Right lobe of liver (tissue), 4 donors: ENCODE data around the gene IGF2R.

Experiments used
- POLR2A ChIP-seq: fragments of 450-650 bp; IDR thresholded peaks from one replicate; pipeline ENCODE4 v1.6.1; 2017; ENCODE audit warnings: antibody characterized with exemption, mild to moderate bottlenecking
- TF ChIP-seq, protein P1 (sequence below), 4 donors: fragments of 200-600 bp in 3 of 4; fragments of 450-650 bp in 1 of 4; IDR thresholded peaks; one replicate each; pipeline versions ENCODE4 v1.5.1 to v1.8.0; 2016 to 2022; ENCODE audit warnings: antibody characterized with exemption in 4 of 4, mild to moderate bottlenecking in 2 of 4
- donor health status: DM: no; HTN: no; CAD: no.
- donor health status: DM: no; HTN: no; CAD: no.
- donor health status: DM: no; HTN: yes; CAD: no.

- TF ChIP-seq, protein P1, sequence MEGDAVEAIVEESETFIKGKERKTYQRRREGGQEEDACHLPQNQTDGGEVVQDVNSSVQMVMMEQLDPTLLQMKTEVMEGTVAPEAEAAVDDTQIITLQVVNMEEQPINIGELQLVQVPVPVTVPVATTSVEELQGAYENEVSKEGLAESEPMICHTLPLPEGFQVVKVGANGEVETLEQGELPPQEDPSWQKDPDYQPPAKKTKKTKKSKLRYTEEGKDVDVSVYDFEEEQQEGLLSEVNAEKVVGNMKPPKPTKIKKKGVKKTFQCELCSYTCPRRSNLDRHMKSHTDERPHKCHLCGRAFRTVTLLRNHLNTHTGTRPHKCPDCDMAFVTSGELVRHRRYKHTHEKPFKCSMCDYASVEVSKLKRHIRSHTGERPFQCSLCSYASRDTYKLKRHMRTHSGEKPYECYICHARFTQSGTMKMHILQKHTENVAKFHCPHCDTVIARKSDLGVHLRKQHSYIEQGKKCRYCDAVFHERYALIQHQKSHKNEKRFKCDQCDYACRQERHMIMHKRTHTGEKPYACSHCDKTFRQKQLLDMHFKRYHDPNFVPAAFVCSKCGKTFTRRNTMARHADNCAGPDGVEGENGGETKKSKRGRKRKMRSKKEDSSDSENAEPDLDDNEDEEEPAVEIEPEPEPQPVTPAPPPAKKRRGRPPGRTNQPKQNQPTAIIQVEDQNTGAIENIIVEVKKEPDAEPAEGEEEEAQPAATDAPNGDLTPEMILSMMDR (IDR thresholded peaks at IDR 0.05) = no peak
- TF ChIP-seq POLR2A = no peak
Observed at GRCh38 chr6:159996626-159997497, 28.0 kb downstream of the IGF2R start.
